ENCODE results near the gene ACOX3.

DNA sequence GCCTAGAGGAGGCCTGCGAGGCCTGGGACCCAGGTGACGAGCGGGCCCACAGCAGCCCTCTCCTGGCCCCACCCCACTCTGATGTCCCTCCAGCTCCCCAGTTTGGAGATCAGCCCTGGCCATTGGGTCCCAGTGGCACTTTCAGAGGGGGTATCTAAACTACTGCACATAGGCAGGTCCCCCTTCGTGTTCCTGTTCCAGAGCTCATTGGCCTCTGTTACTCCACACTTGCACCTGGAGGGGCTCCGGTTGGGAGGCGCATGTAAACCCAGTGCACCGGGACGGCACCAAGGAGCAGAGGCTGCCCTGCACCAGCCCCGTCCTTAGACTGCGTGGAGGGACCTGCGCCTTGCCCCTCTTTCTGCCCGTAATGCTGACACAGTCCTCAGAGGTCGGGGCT lies 34.3 kb upstream of the ACOX3 start:
- TF ChIP-seq, protein P1, sequence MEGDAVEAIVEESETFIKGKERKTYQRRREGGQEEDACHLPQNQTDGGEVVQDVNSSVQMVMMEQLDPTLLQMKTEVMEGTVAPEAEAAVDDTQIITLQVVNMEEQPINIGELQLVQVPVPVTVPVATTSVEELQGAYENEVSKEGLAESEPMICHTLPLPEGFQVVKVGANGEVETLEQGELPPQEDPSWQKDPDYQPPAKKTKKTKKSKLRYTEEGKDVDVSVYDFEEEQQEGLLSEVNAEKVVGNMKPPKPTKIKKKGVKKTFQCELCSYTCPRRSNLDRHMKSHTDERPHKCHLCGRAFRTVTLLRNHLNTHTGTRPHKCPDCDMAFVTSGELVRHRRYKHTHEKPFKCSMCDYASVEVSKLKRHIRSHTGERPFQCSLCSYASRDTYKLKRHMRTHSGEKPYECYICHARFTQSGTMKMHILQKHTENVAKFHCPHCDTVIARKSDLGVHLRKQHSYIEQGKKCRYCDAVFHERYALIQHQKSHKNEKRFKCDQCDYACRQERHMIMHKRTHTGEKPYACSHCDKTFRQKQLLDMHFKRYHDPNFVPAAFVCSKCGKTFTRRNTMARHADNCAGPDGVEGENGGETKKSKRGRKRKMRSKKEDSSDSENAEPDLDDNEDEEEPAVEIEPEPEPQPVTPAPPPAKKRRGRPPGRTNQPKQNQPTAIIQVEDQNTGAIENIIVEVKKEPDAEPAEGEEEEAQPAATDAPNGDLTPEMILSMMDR (IDR thresholded peaks at IDR 0.05), result no peak
- TF ChIP-seq POLR2A (IDR thresholded peaks at IDR 0.05), result no peak
